K562 (cell line): ENCODE data around the gene AKAP3. TPM values are rescaled to one million over a fixed set of nuclear protein-coding genes. Genes with fewer than 3 reads are reported as not detected.

Source experiments
- ARNT ChIP-seq, 2 experiments: fragments of 450-650 bp; IDR thresholded peaks; 2 replicates each; pipeline ENCODE4 v1.6.1; 2016; ENCODE audit warnings: mild to moderate bottlenecking in 1 of 2
- BHLHE40 ChIP-seq: IDR thresholded peaks from 2 replicates; pipeline ENCODE4 v1.6.1; 2011; ENCODE audit warnings: low read length, improper control_type of control experiment
- CTBP1 ChIP-seq: fragments of 450-650 bp; IDR thresholded peaks from 2 replicates; pipeline ENCODE4 v1.6.1; 2016; ENCODE audit warnings: borderline replicate concordance
- FOXK2 ChIP-seq, 2 experiments: fragments of 450-650 bp; IDR thresholded peaks in 1 of 2; conservative IDR thresholded peaks in 1 of 2; 2 replicates each; pipeline ENCODE4 v1.6.1; 2016; ENCODE audit warnings: low read depth in 2 of 2, mild to moderate bottlenecking in 1 of 2
- HINFP ChIP-seq: fragments of 450-650 bp; conservative IDR thresholded peaks from 2 replicates; pipeline ENCODE4 v1.6.1; 2016; ENCODE audit warnings: missing genetic modification characterization, low read depth, mild to moderate bottlenecking, control low read depth, missing compliant biosample characterization
- HNRNPL ChIP-seq: fragments of 200-400 bp; formaldehyde crosslinking; IDR thresholded peaks from 2 replicates; pipeline ENCODE4 v1.6.1; 2017; ENCODE audit warnings: low read depth, mild to moderate bottlenecking, low read length
- KDM1A ChIP-seq, 2 experiments: fragments of 450-650 bp; IDR thresholded peaks; 2 replicates each; pipeline ENCODE4 v1.6.1; 2016; ENCODE audit warnings: mild to moderate bottlenecking in 2 of 2
- MECOM ChIP-seq: fragments of 250-450 bp; sonication (Bioruptor Pico); IDR thresholded peaks from 2 replicates; pipeline ENCODE4 v1.8.0; 2022; ENCODE audit warnings: inconsistent platforms
- MTA2 ChIP-seq: fragments of 450-650 bp; IDR thresholded peaks from 2 replicates; pipeline ENCODE4 v1.6.1; 2016; ENCODE audit warnings: low read depth
- NFIC ChIP-seq: fragments of 450-650 bp; IDR thresholded peaks from 2 replicates; pipeline ENCODE4 v1.6.1; 2017; ENCODE audit warnings: mild to moderate bottlenecking, inconsistent platforms
- PCBP2 ChIP-seq: fragments of 200-400 bp; formaldehyde crosslinking; IDR thresholded peaks from 2 replicates; pipeline ENCODE4 v1.6.1; 2018; ENCODE audit warnings: low read length, low read depth, mild to moderate bottlenecking, moderate library complexity; ENCODE audit not compliant: poor library complexity, severe bottlenecking
- PREB ChIP-seq: sonication (generic); formaldehyde crosslinking; IDR thresholded peaks from 2 replicates; pipeline ENCODE4 v1.8.1; 2023; ENCODE audit warnings: mild to moderate bottlenecking, missing genetic modification reagents
- SOX6 ChIP-seq: fragments of 450-650 bp; IDR thresholded peaks from 2 replicates; pipeline ENCODE4 v1.6.1; 2014; ENCODE audit warnings: mild to moderate bottlenecking
- TAL1 ChIP-seq: fragments of 450-650 bp; IDR thresholded peaks from 2 replicates; pipeline ENCODE4 v1.6.1; 2016; ENCODE audit warnings: mild to moderate bottlenecking
- TCF3 ChIP-seq: sonication (generic); formaldehyde crosslinking; IDR thresholded peaks from 2 replicates; pipeline ENCODE4 v1.4.0; 2020; ENCODE audit warnings: mild to moderate bottlenecking, missing genetic modification reagents
- TEAD4 ChIP-seq, 2 experiments: sonication (generic) in 1 of 2; formaldehyde crosslinking in 1 of 2; IDR thresholded peaks; 2 replicates each; pipeline versions ENCODE4 v1.6.1 to v1.8.0; 2012 to 2022; ENCODE audit warnings: borderline replicate concordance in 1 of 2, inconsistent platforms in 1 of 2, low read length in 1 of 2, mild to moderate bottlenecking in 1 of 2, missing genetic modification reagents in 1 of 2
- TRIM24 ChIP-seq, 2 experiments: fragments of 450-650 bp; IDR thresholded peaks; 2 replicates each; pipeline ENCODE4 v1.6.1; 2016
- USF2 ChIP-seq: sonication (generic); formaldehyde crosslinking; IDR thresholded peaks from 2 replicates; pipeline ENCODE4 v1.5.0; 2020; ENCODE audit warnings: missing genetic modification reagents
- YY1 ChIP-seq, 3 experiments: IDR thresholded peaks; 2 replicates each; pipeline ENCODE4 v1.6.1; 2011; ENCODE audit warnings: low read length in 2 of 3, mild to moderate bottlenecking in 2 of 3, moderate library complexity in 2 of 3, borderline replicate concordance in 1 of 3, control low read depth in 1 of 3, low read depth in 1 of 3; ENCODE audit not compliant: insufficient read depth in 3 of 3, insufficient replicate concordance in 2 of 3, control insufficient read depth in 1 of 3, insufficient read length in 1 of 3; ENCODE audit errors: extremely low read depth in 1 of 3
- ZNF347 ChIP-seq: fragments of 450-650 bp; formaldehyde crosslinking; IDR thresholded peaks from 2 replicates; pipeline ENCODE4 v1.4.0; 2020; ENCODE audit warnings: low read depth, mild to moderate bottlenecking, moderate library complexity
- ZNF354B ChIP-seq: fragments of 250-450 bp; sonication (Bioruptor Pico); IDR thresholded peaks from 2 replicates; pipeline ENCODE4 v1.4.0; 2020
- ZNF395 ChIP-seq: fragments of 200-800 bp; sonication (Bioruptor generic); IDR thresholded peaks from 2 replicates; pipeline ENCODE4 v1.6.1; 2017; ENCODE audit warnings: missing genetic modification characterization, missing compliant biosample characterization
- ZNF75A ChIP-seq: fragments of 450-650 bp; formaldehyde crosslinking; IDR thresholded peaks from 2 replicates; pipeline ENCODE4 v1.4.0; 2020; ENCODE audit warnings: mild to moderate bottlenecking
- polyA plus RNA-seq, 8 experiments: library from polyadenylated mRNA; depleted of rRNA in 4 of 8; stranded (reverse) in 5 of 8; unstranded in 3 of 8; fragments of >200 nt; fragmentation: Nextera tagmentation in 2 of 8; fragmentation: Illumina TruSeq in 1 of 8; extraction: Ambion mirVana in 2 of 8; extraction: Trizol in 1 of 8; gene quantifications; 2 replicates each; pipeline versions ENCODE4 v1.2.1 to v1.2.3, GENCODE V29; 2011 to 2014; ENCODE audit warnings: inconsistent platforms in 1 of 8, missing spikeins in 1 of 8
- total RNA-seq, 7 experiments: library from RNA; depleted of rRNA in 6 of 7; stranded (reverse); fragments of >200 nt in 6 of 7; fragmentation: Illumina TruSeq in 2 of 7; extraction: Trizol in 2 of 7; gene quantifications; 2 replicates each; pipeline versions ENCODE4 v1.2.1 to v1.2.3, GENCODE V29; 2011 to 2021; ENCODE audit warnings: low replicate concordance in 1 of 7
- TF ChIP-seq, protein P1 (sequence below): fragments of 450-650 bp; IDR thresholded peaks from 2 replicates; pipeline ENCODE4 v1.6.1; 2017; ENCODE audit warnings: mild to moderate bottlenecking, moderate library complexity

Gene AKAP3
- total and polyA plus RNA-seq, 9 of the 15 experiments (the other 6 are each of a cell fraction or from before 2014, with no cell fraction given), result 0.17 to 2.8 (median 0.43) TPM

GRCh38 chr12:4572680-4573079, 76.2 kb downstream of the AKAP3 start (continued):
- TF ChIP-seq NFIC (peak; percentile 61), FOXK2 (conservative IDR thresholded peaks at IDR 0.05 in 1 of 2, IDR thresholded peaks at IDR 0.05 in 1 of 2; ENCODE audit: low read depth in 2 of 2) (no peak), TCF3 (CRISPR knock-in tag) (peak; percentile 86), USF2 (CRISPR knock-in tag) (no peak), PREB (CRISPR knock-in tag) (no peak), ZNF75A (no peak), ZNF395 (CRISPR knock-in tag) (no peak), KDM1A (IDR thresholded peaks at IDR 0.05) (peak; percentile 37 to 41; a peak in 1 of 4 replicates), SOX6 (peak; percentile 85), BHLHE40 (peak; percentile 54), TAL1 (peak; percentile 76), MTA2 (0 out of 2 replicates have a peak, but pooled peaks have one; percentile 44), TRIM24 (IDR thresholded peaks at IDR 0.05) (peak in 1 of 2 experiments; percentile 42; a peak in 2 of 4 replicates), ZNF354B (CRISPR knock-in tag) (no peak), MECOM (CRISPR knock-in tag) (peak; percentile 96), HNRNPL (no peak), ARNT (IDR thresholded peaks at IDR 0.05) (no peak), HINFP (no peak), CTBP1 (0 out of 2 replicates have a peak, but pooled peaks have one; percentile 19), ZNF347 (CRISPR knock-in tag) (no peak), TEAD4 (IDR thresholded peaks at IDR 0.05; ENCODE audit: low read length) (peak; percentile 73), TEAD4 (CRISPR knock-in tag; IDR thresholded peaks at IDR 0.05; ENCODE audit: borderline replicate concordance) (no peak), PCBP2 (no peak), YY1 (IDR thresholded peaks at IDR 0.05; ENCODE audit: borderline replicate concordance in 1 of 3, control insufficient read depth in 1 of 3, extremely low read depth in 1 of 3, insufficient read depth in 3 of 3, insufficient read length in 1 of 3, insufficient replicate concordance in 2 of 3, low read depth in 1 of 3, low read length in 2 of 3) (no peak)
- TF ChIP-seq, protein P1, sequence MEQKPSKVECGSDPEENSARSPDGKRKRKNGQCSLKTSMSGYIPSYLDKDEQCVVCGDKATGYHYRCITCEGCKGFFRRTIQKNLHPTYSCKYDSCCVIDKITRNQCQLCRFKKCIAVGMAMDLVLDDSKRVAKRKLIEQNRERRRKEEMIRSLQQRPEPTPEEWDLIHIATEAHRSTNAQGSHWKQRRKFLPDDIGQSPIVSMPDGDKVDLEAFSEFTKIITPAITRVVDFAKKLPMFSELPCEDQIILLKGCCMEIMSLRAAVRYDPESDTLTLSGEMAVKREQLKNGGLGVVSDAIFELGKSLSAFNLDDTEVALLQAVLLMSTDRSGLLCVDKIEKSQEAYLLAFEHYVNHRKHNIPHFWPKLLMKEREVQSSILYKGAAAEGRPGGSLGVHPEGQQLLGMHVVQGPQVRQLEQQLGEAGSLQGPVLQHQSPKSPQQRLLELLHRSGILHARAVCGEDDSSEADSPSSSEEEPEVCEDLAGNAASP, result no peak
